Measurements from ENCODE around the gene DLD.
"Not testable (repeated sequence)": the region's sequence is repeated elsewhere in the genome, so short reads cannot be mapped to it uniquely, and the experiment has no call there.

Gene DLD

GRCh38 chr7:107874605-107875446 lies 16.2 kb upstream of the DLD start:
- peak; percentile 51 for DNase-seq (ENCODE audit: low read depth)

GRCh38 chr7:107876916-107877315 lies 14.1 kb upstream of the DLD start:
- DNase-seq (ENCODE audit: low read depth) = no peak

- no peak for DNase-seq (ENCODE audit: low read depth)
Observed at GRCh38 chr7:107877731-107878382, 13.1 kb upstream of the DLD start.

GRCh38 chr7:107878636-107879035 lies 12.3 kb upstream of the DLD start:
- no peak for DNase-seq (ENCODE audit: low read depth)

- DNase-seq (ENCODE audit: low read depth) = peak; percentile 35
Observed at GRCh38 chr7:107879400-107880035, 11.5 kb upstream of the DLD start.

GRCh38 chr7:107882766-107883165 lies 8.2 kb upstream of the DLD start:
- DNase-seq (ENCODE audit: low read depth) = no peak

- DNase-seq (ENCODE audit: low read depth) = no peak
Observed at GRCh38 chr7:107884066-107884818, 6.7 kb upstream of the DLD start.

GRCh38 chr7:107887827-107888226 lies 3.2 kb upstream of the DLD start:
- not testable (repeated sequence) for DNase-seq (ENCODE audit: low read depth)

- no peak for DNase-seq (ENCODE audit: low read depth)
Observed at GRCh38 chr7:107889992-107890391, 991 bp upstream of the DLD start.

- no peak for DNase-seq (ENCODE audit: low read depth)
Observed at GRCh38 chr7:107890493-107890961, 456 bp upstream of the DLD start.

- DNase-seq (ENCODE audit: low read depth) = no peak
Observed at GRCh38 chr7:107891636-107892366, 818 bp downstream of the DLD start.

GRCh38 chr7:107892367-107892741 lies 1.4 kb downstream of the DLD start:
- not testable (repeated sequence) for DNase-seq (ENCODE audit: low read depth)

- no peak for DNase-seq (ENCODE audit: low read depth)
Observed at GRCh38 chr7:107898997-107899594, 8.1 kb downstream of the DLD start.

GRCh38 chr7:107900496-107901015 lies 9.6 kb downstream of the DLD start:
- no peak for DNase-seq (ENCODE audit: low read depth)

- no peak for DNase-seq (ENCODE audit: low read depth)
Observed at GRCh38 chr7:107902381-107902780, 11.4 kb downstream of the DLD start.

GRCh38 chr7:107907790-107908189 lies 16.8 kb downstream of the DLD start:
- peak; percentile 77 for DNase-seq (ENCODE audit: low read depth)

- DNase-seq (ENCODE audit: low read depth) = no peak
Observed at GRCh38 chr7:107909445-107909844, 18.5 kb downstream of the DLD start.

GRCh38 chr7:107911981-107912380 lies 21.0 kb downstream of the DLD start:
- no peak for DNase-seq (ENCODE audit: low read depth)

- DNase-seq (ENCODE audit: low read depth) = no peak
Observed at GRCh38 chr7:107913851-107914250, 22.9 kb downstream of the DLD start.

GRCh38 chr7:107914831-107915230 lies 23.8 kb downstream of the DLD start:
- DNase-seq (ENCODE audit: low read depth) = no peak

GRCh38 chr7:107915541-107915940 lies 24.6 kb downstream of the DLD start:
- DNase-seq (ENCODE audit: low read depth) = no peak

All from fibroblast of gingiva (primary cell).